GM12872 (cell line): ENCODE results near the gene C1orf21.

Experiments used
- CTCF ChIP-seq: IDR thresholded peaks from 3 replicates; pipeline ENCODE4 v1.5.1; 2011; ENCODE audit warnings: low read depth, mild to moderate bottlenecking, low read length, moderate library complexity; ENCODE audit not compliant: insufficient read depth

C1orf21 gene

GRCh38 chr1:184479435-184480167, 92.8 kb downstream of the C1orf21 start:
- TF ChIP-seq CTCF = no peak

- TF ChIP-seq CTCF = no peak
Observed at GRCh38 chr1:184480736-184481135, 93.9 kb downstream of the C1orf21 start.

- TF ChIP-seq CTCF = no peak
Observed at GRCh38 chr1:184482136-184482535, 95.3 kb downstream of the C1orf21 start.

- TF ChIP-seq CTCF = no peak
Observed at GRCh38 chr1:184483101-184483683, 96.4 kb downstream of the C1orf21 start.

GRCh38 chr1:184485751-184486723, 99.2 kb downstream of the C1orf21 start:
- no peak for TF ChIP-seq CTCF

GRCh38 chr1:184486761-184487445, 100.1 kb downstream of the C1orf21 start:
- no peak for TF ChIP-seq CTCF

GRCh38 chr1:184487531-184488193, 100.8 kb downstream of the C1orf21 start:
- no peak for TF ChIP-seq CTCF
